GM04503 (cell line): Measurements from ENCODE around the gene SEMA4D.

Source experiments
- DNase-seq: peaks from one replicate; pipeline ENCODE4 v3.0.0-alpha.2; 2012; ENCODE audit warnings: low read depth

The SEMA4D gene

DNA sequence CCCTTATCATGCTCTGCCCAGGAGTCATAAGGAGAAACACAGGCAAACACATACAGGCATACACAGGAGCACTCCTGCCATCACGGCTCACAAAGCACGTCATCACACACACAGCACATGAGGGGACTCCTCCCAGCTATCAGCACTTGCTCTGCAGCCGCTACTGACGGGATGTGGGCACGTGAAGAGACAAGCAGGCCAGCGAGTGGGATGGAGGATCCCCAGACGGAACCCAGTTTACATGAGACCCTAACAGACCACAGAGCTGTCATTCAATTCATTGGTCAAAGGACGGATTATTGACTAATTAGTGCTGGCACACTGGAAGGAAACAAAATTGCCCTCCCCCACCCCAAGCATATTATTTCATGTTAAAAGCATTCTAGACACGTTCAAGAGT is 53.6 kb downstream of the SEMA4D start:
- no peak for DNase-seq

DNA sequence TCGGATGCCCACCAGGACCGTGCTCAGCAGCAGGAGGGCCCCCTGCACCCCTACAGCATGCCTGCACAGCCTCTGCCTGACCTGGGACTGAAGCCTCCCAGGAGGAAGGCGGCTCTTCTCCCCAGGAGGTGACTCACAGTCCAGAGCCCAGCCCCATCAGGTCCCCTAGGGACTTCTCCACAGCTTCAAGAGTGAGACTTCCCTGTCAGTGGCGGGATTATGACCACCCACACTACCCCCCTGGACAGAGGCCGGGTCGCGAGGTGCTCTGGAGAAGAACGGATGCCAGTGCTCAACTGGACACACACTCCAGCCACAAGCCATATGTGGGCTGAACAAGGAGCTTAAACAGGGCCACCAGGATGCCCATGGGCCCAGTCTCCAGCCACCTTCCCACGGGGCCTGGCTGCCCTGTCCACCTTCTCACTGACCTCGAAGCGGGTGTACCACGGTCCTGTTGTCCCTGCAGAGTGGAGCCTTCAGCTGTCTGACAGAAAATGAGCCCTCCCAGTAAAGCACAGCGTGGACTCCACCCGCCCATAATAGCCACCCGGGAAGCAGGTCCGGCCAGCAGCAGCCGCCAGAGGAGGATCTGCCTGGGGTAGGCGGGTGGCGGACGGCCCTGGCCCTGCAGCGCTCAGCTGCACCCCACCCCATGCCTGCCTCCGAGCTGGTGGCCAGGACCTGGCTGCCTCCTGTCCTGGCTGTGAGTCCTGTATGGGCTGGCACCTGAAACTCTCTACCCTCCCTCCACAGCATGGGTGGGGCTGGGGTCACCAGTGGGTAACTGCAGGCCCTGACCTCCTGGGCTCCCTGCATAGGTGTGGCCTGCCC is 54.7 kb downstream of the SEMA4D start:
- no peak for DNase-seq

- DNase-seq = no peak
Measured at GRCh38 chr9:89442501-89442978, 55.4 kb downstream of the SEMA4D start.

DNA sequence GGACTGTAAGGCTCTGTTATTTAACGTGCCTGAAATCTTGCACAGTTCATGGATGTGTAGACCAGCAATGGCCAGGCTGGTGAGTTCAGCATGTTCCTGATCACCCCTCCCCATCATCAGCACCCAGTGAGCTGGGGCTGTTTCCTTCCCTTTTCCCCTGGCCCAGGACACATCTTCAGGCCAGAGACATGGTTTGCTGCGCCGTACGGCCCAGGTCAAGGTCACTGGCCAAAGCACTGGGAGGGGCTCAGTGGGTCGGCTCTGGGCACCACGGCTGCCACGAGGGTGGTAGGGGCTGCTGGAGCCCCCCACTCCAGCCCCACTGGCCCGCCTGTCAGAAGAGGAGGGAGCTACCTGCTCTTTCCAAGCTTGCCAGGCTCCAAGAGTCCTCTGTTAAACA is 55.9 kb downstream of the SEMA4D start:
- DNase-seq = no peak

GRCh38 chr9:89441655-89441970 is 56.3 kb downstream of the SEMA4D start:
- no peak for DNase-seq

- no peak for DNase-seq
Measured at GRCh38 chr9:89440951-89441654, 56.8 kb downstream of the SEMA4D start.

DNA sequence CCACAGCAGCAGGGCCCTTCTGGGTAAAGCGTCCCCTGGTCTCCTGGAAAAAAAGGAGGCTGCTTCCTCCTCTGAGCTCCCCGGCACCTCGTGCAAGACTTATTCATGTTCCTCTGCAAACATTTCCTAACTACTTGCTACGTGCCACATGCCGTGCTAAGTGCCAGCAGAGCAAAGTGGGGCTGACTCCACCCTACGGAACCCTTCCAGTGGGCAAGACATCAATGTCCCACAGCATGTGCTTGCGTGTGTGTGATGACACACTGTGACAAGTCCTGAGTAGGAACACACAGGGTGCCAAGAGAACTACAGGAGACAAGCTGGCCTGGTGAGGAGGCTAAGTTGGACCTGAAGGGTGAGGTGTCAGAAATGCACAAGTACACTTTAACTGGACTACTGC is 57.4 kb downstream of the SEMA4D start:
- no peak for DNase-seq

DNA sequence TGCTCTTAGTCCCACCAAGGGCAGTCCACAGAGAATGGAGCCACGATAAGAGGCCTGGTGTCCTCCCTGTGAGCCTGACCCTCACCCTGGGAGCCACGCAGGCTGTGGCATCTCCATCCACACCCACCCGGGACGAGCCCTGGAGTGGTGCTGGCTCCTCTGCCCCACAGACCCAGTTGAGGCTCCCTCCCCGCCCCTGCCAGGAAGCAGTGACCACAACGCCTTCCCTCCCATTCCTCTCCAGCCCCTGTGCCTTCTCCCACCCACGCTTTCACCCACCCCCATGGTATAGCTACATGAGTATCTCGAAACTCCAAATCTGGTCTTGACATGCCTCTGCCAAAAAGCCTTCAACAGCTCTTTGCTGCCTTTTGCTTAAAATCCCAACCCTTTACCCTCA is 57.9 kb downstream of the SEMA4D start:
- no peak for DNase-seq

- no peak for DNase-seq
Measured at GRCh38 chr9:89439571-89439970, 58.3 kb downstream of the SEMA4D start.

DNA sequence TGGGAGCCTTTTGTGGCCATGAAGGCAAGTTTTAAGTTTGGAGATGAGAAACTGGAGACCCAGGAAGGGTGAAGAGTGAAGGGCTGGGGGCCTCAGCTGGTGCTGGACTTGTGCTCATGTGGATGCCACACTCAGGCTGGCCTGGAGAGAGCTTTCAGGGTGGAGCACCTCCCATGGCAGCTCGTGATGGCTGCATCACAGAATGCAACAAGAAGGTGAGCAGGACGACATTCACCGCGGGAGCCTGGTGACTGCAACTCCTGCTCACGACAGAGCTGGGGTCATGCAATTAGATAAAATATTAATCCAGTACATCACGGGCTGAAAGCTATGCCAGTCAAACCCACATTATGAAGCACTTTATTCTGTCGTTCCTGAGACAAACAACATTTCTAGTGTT is 59.7 kb downstream of the SEMA4D start:
- DNase-seq = no peak

- no peak for DNase-seq
Measured at GRCh38 chr9:89437772-89438171, 60.1 kb downstream of the SEMA4D start.

- no peak for DNase-seq
Measured at GRCh38 chr9:89436963-89437625, 60.8 kb downstream of the SEMA4D start.

DNA sequence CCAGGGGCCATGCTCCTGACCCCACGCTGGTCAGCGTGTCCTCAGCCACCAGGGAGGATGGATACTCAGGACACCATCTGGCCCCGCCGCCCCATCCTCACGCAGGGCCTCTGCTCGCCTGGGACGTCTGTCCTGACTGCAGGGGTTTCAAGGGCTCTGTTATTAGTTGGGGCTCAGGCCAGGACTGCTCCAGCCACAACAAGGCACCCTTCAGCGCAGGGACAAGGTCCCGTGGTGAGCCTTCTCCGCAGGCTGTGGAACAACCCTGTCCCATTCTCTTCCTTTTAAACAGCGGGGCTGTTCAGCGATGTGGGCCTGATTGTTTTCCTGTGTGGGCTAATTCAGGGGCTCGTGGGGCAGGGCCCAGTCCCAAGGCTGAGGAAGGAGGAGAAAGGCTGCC is 61.6 kb downstream of the SEMA4D start:
- DNase-seq = no peak

- no peak for DNase-seq
Measured at GRCh38 chr9:89435071-89435823, 62.7 kb downstream of the SEMA4D start.

GRCh38 chr9:89434636-89435035 is 63.3 kb downstream of the SEMA4D start:
- DNase-seq = no peak

- DNase-seq = peak; percentile 36
Measured at GRCh38 chr9:89433826-89434225, 64.1 kb downstream of the SEMA4D start.

DNA sequence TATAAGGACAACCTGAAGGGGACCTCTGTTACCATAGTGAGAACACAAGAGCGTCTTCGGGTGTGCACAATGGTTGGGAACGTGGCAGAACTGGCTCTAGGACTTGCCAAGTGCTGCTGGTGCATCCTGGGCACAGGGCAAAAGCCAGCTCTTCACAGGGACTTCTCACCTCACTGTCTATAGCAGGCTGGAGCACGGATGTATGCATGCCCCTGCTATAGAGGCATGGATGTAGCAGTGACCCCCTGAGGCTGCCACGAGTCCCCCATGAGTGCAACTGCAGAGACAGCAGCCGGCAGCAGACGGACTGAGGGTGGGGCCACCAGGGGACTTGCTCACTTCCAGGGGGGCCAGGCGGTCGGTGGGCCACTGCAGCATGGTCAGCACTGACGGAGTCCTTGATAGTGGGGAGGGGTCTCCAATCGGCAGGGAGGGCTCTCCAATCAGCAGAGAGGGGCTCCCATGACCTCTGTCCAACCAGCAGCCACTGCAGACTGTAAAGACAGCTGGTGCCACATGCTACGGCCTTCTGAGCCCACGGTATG is 64.9 kb downstream of the SEMA4D start:
- DNase-seq = no peak

- DNase-seq = no peak
Measured at GRCh38 chr9:89431930-89432725, 65.8 kb downstream of the SEMA4D start.

DNA sequence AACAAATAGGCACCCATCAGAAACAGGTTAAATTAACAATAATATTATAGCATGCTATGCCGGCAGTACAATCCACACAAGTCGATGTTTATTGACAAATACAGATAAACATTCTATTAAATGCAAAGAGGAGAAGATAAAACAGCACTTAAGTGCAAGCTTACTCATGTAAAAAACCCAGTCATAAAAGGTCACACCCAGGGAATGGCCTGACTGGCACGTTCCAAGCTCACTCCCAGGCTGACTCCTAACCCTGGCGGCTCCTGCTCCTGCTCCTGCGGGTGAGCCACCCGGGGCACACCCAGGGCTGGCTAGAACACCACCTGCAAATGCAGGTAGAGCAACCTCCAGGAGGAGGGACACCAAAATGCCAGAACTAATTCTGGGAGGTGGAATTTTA is 66.9 kb downstream of the SEMA4D start:
- no peak for DNase-seq

DNA sequence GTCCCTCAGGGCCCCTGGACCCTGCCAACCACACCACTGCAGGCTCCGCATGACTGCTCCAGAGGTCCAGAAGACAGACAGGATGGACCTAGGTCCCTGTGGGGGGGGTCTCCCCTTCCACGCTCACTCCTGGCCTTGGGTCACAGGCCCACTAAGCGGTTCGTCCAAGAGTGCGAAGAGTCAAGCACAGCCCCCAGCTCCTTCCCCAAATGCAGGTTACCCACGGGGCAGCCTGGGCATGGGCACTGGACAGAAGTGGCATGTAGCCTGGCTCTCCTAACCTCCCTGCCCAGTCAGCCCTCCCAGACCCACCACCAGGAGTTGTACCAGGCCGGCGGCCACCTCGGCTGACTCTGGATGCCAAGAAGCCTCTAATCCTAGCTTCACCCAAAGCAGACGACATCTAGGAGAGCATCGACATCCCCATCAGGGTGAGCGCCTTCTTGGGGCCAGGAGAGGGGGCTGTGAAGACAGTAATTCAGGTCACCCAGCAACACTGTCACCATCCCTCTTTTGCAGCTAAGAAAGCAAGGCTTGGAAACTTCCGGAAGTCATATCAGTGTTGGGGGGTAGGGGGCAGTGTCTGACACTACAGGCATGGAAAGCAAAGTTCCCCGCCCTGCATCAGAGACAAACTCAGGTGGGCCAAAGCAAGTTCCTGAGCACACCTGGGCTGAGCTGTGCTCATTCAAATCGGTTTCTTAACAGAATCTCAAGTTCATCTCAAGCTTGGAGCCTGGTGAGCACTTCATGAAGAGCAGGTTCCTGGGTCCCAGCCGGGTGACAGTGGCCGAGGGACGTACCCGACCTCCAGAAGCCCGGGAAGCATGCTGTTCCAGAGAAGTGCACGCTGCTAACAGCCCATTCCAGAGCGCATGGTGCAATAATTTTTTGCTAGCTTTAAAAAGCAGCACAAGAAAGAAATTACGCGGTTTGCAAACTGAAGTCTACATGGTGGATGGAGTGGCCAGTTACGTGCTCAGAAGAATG is 68.7 kb downstream of the SEMA4D start:
- DNase-seq = no peak
